NB4 (cell line): Measurements from ENCODE around the gene TUBGCP2.

ENCODE experiments used
- CTCF ChIP-seq: IDR thresholded peaks from one replicate; pipeline ENCODE4 v1.5.1; 2012; ENCODE audit warnings: low read depth, low read length
- MYC ChIP-seq: IDR thresholded peaks from 2 replicates; pipeline ENCODE4 v1.6.1; 2011; ENCODE audit warnings: low read depth, low read length
- POLR2A ChIP-seq: IDR thresholded peaks from 2 replicates; pipeline ENCODE4 v1.6.1; 2011; ENCODE audit warnings: mild to moderate bottlenecking; ENCODE audit not compliant: insufficient read length; ENCODE audit errors: extremely low read depth

- TF ChIP-seq CTCF (no peak), POLR2A (no peak), MYC (no peak)
Measured at GRCh38 chr10:133258066-133258817, 50.4 kb downstream of the TUBGCP2 start.
